ENCODE results near the gene AJAP1.
"Not testable (repeated sequence)": the region's sequence is repeated elsewhere in the genome, so short reads cannot be mapped to it uniquely, and the experiment has no call there.

Gene AJAP1

GRCh38 chr1:4653796-4654725 is at the start of gene AJAP1:
Gene AJAP1, plus strand, starts transcription at chr1:4654609. Its CDS starts 817 bp downstream, at chr1:4655426.
- in situ Hi-C loops (cut with MboI; ENCODE audit: low sequenced_read_pairs) = no loop called here

DNA sequence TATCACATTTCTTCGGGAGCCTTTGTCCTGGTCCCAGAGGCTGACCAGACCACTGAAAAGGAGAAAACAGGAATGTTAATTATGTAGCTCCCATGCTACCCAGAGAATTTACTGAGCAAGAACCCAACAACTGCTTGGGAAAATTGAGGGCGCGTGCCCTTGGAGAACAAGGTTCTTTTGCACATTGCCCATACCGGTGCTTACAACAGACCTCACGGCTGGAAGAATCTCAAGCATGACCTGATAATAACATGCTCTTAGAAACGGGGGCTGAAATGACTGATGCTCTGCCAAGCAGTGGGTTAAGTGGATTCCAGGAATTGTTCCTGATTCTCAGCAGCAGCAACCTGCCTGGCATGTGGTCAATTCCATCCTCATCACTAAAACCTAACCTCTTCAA is 49.3 kb upstream of the AJAP1 start:
- in situ Hi-C loops (cut with MboI; ENCODE audit: low sequenced_read_pairs) = no loop called here

- in situ Hi-C loops (cut with MboI; ENCODE audit: low sequenced_read_pairs) = no loop called here
Measured at GRCh38 chr1:4611563-4612341, 42.7 kb upstream of the AJAP1 start.

DNA sequence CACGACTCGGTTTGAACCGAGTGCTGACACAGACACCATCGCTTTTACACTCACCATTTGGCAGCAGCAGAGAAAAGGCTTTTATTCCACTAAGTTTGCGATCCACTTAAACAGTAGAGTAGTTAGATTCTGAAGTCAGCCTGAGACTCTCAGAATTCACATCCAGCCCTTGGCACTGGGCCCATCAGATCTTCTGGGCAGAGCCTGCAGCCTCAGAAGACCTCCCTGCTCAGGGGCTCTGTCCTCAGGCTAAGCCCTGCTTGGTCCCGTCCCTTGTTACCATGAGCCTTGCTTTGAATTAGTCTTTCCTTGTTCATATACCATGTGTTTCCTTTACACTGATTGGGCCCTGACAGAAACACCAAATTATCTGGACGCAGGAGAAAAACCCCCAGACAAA is 41.4 kb upstream of the AJAP1 start:
- in situ Hi-C loops (cut with MboI; ENCODE audit: low sequenced_read_pairs) = no loop called here

DNA sequence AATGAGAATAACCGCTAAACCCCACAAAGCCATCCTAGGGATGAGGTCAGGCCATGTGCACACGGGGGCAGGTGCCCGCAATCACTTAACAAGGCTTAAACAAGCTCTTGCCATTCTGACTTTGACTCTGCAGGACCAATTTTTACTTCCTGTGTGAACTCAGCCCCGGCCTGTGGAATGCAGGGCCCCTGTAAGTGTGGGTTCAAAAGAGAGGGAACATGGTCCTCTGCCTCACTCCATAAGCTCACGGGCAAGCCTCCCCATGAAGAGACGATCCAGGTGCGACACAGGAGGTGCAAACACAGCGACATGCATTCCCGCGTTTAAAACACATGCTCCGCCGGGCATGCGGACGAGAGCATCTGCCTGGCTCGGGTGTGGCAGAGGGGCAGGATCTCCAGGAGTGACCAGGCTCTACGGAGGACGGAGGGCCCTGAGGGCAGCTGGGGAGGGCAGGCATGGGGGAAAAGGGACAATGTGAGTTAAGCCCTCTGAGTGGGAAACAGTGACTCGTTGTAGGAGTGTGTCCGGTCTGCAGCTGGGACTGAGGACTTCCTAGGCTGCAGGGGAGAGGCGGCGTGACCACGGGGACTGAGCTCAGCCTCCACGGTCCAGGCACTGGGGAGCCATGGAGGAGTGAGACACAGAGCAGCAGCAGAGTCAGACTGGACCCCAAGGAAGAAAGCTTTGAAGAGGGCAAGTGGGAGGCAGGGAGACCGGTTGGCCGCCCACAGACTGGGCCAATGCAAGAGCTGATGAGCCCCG is 40.6 kb upstream of the AJAP1 start:
- in situ Hi-C loops (cut with MboI; ENCODE audit: low sequenced_read_pairs) = no loop called here

- in situ Hi-C loops (cut with MboI; ENCODE audit: low sequenced_read_pairs) = no loop called here
Measured at GRCh38 chr1:4614371-4615137, 39.9 kb upstream of the AJAP1 start.

DNA sequence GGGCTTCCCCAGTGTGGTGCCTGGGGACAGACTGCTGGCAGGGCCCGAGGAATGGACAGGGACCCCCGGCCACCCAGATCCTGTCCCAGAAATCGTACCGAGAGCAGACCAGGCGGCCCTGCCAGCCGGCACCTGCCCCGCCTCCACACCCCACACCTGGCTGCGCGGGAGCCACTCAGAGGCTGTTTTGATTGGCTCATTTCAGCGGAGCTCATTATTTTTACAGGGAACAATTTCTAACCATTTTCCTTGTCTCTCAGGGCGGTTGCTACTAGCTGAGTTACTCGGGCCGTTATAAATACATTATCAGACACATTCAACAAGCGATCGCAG is 39.3 kb upstream of the AJAP1 start:
- in situ Hi-C loops (cut with MboI; ENCODE audit: low sequenced_read_pairs) = no loop called here

DNA sequence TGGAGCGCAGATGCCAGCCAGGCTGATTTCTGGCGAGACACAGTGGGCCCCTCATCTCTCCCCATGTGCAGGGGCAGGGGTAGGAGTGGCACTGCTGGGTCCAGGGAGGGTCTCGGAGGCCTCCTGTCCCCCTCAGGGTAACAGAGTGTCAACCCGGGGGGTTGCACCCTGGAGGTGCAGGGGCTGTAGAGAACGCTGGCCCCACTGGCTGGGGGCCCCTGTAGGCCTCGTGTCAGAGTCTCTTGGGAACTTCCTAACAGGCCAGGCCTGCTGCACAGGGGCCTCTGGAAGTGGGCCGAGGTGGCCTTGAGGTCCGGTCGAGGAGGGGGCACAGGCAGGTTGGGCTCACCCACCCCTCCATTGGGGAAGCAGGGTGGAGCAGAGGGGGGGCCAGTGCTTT is 38.9 kb upstream of the AJAP1 start:
- in situ Hi-C loops (cut with MboI; ENCODE audit: low sequenced_read_pairs) = no loop called here

DNA sequence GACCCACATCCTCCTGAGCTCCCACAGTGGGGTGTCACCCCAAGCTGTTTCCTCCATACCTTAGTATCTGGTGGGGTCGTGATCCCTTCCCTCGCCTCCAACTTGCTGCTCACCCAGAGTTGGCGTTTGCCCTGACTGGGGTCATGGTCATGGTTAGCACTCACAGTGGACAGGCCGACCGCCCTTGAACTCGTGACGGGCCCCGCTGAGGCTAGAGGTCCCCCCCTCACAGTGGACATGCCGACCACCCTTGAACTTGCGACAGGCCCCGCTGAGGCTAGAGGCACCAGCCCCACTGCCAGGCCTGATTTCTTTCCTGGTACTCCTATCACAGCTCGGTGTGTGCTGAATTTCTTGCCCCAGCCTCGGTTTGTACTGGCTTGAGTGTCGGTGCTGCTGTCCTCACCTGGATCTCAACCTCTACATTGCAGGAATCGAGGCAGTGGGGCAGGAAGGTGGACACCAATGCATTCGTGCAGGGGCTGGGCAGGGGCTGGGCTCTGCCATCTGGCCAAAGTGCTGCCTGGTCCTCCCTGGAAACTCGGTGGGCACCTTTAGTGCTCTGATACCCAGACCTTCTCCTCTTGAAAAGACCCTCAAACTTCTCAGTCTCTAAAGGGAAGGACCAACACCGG is 37.5 kb upstream of the AJAP1 start:
- in situ Hi-C loops (cut with MboI; ENCODE audit: low sequenced_read_pairs) = no loop called here

DNA sequence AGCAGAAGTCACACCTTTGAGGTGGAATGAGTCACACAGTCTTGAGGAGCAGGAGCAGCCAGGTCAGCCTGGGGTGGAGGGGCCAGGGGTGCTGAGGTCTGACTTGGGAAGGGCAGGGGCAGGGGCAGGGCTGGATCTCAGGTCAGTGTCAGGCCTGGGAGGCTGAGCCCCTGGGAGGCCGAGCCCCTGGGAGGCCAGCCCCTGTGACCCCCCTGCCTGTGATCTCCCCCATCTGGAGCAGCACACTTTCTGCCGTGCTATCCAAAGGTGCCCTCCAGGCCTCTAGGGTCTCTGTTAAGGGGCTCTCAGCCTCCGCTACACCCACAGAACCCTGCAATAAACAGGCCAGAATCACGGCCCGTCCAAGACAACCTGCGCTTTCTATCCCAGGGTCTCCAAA is 36.9 kb upstream of the AJAP1 start:
- in situ Hi-C loops (cut with MboI; ENCODE audit: low sequenced_read_pairs) = no loop called here

GRCh38 chr1:4618827-4619226 is 35.6 kb upstream of the AJAP1 start:
- in situ Hi-C loops (cut with MboI; ENCODE audit: low sequenced_read_pairs) = not testable (repeated sequence)

DNA sequence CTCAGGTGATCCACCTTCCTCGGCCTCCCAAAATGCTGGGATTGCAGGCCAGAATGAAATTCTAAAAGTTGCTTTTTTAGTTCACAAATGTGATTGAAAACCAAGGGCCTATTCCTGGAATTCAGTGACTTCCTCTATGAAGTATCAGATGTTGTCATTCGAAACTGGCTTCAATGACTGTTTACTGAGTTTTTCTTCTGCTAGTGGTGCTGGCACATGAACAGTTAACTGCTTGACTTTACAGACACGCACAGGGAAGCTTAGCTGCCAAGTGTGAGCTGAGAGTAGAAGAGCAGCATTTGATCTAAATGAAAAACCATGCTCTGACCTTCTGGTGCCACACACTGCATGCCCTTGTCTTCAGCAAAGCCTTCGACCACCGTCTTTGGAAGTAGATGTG is 32.8 kb upstream of the AJAP1 start:
- in situ Hi-C loops (cut with MboI; ENCODE audit: low sequenced_read_pairs) = no loop called here

DNA sequence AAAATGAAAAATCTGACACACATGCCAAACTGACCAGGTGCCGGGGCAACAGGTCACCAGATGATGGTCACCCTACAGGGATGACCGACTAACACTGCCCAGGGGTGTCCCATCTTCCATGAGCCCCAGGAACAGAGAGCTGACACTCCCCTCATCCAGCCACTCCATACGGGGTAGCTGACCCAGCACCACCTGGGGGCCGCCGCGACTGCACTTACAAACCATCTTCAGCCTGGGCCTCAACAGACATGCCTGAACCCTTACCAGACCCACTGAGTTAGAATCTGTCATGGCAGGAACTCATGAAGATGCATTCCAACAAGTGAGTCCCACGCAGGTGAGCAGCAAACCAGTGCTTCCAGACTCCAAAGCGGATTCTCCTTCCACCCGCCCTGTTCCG is 31.6 kb upstream of the AJAP1 start:
- in situ Hi-C loops (cut with MboI; ENCODE audit: low sequenced_read_pairs) = no loop called here

GRCh38 chr1:4624141-4624715 is 30.2 kb upstream of the AJAP1 start:
- in situ Hi-C loops (cut with MboI; ENCODE audit: low sequenced_read_pairs) = no loop called here

DNA sequence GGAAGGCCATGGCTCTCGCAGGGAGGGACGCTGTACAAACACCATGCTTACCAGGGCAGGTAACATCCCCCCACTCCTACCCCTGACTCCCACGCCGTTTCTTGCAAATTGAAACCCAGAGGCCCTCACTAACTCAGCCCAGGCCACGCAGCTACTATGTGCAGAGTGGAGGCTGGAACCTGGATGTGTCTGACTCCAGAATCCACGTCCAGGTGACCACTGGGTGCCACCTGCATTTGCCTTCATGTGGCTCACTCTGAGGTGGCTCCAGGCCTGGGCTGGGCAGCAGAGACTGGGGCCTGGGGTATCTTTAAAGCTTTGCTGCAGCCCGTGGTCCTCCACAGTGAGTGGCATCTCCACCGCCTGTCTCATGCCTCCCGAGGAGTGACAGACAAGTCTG is 29.6 kb upstream of the AJAP1 start:
- in situ Hi-C loops (cut with MboI; ENCODE audit: low sequenced_read_pairs) = no loop called here

DNA sequence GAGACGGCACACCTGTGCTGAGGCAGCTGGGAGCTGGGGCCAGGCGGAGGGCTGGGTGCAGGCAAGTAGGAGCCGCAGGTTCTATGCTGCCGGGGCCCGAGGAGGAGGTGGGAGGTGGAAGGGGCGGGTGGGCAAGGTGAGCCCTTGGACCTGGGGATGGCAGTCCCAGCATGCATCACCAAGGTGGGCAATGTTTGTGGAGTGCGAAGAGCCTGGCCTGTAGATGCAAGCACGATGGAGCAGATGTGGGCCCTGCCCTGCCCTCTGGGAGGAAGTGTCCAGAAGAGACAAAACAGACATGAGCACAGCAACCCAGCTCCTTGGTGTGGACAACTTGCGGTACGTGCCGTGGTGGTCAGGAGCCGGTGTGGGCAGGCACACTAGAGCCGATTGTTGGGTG is 28.3 kb upstream of the AJAP1 start:
- in situ Hi-C loops (cut with MboI; ENCODE audit: low sequenced_read_pairs) = no loop called here

DNA sequence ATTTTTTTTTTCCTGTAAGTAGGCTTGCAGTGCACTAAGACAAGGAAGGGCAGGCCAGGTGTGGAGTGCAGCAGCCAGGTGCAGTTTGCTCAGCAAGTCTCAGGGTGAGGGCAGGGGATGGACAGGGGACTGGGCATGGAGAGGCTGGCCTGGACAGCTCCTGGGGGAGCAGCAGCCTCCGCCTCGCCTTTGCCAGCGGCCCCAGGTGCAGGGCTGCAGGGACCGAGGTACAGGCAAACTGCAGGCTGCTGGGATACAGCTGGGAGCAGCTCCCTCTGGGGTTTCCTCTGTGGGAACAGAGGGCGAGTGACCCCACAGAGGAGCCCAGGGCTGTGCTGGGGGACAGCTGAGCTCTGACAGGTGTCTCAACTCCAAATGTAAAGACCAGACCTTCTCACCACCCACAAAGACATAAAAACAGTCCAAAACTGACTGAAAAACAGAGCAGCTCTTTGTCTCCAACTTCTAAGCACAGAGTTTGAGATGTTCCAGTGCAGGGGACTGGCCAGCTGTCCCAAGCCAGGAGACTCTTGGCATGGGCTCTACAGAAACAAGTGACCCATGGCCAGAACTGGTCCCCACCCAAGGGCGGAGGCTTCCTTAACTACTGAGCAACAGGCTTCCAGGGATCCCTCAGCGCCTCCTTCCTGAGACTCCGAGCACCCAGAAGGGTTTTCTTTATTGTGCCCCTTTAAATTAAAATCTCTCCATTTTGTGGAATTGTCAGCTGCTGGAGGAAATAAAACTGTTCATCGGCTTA is 27.7 kb upstream of the AJAP1 start:
- in situ Hi-C loops (cut with MboI; ENCODE audit: low sequenced_read_pairs) = no loop called here

DNA sequence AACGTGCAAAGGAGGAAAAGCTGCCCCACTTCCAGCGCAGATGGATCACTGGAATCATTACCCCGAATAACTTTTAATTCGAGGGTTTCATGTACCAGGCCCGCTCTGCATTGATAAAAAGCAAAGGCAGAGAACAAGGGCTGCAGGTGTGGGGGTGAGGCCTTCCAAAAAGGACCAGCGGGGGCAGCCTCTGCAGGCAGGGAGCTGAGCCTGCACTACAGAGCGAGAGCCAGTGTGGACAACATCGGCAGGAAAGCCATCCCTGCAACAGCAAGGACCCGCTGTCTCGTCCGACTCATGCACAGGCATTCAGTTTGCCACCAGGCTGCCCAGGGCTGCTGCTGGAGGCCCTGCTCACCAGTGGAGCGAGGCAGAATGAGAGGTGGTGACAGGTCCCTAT is 27.1 kb upstream of the AJAP1 start:
- in situ Hi-C loops (cut with MboI; ENCODE audit: low sequenced_read_pairs) = no loop called here

DNA sequence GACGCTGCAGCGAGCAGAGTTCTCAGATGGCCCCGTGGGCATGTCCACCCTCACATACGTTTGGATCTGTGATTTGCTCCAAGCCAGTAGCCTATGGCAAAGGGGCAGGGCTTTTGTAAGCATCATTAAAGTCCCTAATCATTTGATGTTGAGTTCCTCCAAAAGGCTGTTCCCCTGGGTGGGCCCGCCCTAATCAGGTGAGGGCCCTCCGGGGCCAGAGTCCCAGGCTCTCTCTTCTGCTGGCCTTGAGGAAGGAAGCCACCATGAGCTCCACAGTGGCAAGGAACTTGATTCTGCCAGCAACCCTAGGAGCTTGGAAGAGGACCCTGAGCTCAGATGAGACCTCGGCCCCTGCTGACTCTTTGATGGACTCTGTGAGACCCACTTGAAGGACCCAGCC is 25.4 kb upstream of the AJAP1 start:
- in situ Hi-C loops (cut with MboI; ENCODE audit: low sequenced_read_pairs) = no loop called here
